SU-DHL-6 (cell line): ENCODE results near the gene DNAH3.

Experiments used
- H2AFZ ChIP-seq: fragments of 200-600 bp; sonication (generic); 2 replicates; pipeline ENCODE4 v1.6.1; 2014; ENCODE audit warnings: low read depth, mild to moderate bottlenecking, moderate library complexity, mixed read lengths, antibody characterized with exemption, low read length; ENCODE audit not compliant: severe bottlenecking
- H3F3A ChIP-seq: fragments of 200-600 bp; shearing (Covaris generic); 2 replicates; pipeline ENCODE4 v1.6.0; 2016; ENCODE audit warnings: antibody characterized with exemption, mild to moderate bottlenecking; ENCODE audit not compliant: insufficient read depth
- H3K27ac ChIP-seq: fragments of 200-600 bp; sonication (generic); 2 replicates; pipeline ENCODE4 v1.5.1; 2016; ENCODE audit warnings: low read depth, mild to moderate bottlenecking, low read length, moderate library complexity, mixed read lengths
- H3K27me3 ChIP-seq: fragments of 200-600 bp; sonication (generic), shearing (Covaris generic); 2 replicates; pipeline ENCODE4 v1.6.0; 2014; ENCODE audit warnings: mild to moderate bottlenecking, low read length
- H3K36me3 ChIP-seq: fragments of 200-600 bp; sonication (generic); 2 replicates; pipeline ENCODE4 v1.6.1; 2014; ENCODE audit warnings: mild to moderate bottlenecking, low read length, mixed read lengths
- H3K4me2 ChIP-seq: fragments of 300-600, 200-600 bp; shearing (Covaris generic), sonication (generic); 2 replicates; pipeline ENCODE4 v1.6.0; 2014; ENCODE audit warnings: low read length, low read depth, mild to moderate bottlenecking; ENCODE audit not compliant: poor library complexity, severe bottlenecking
- H3K4me3 ChIP-seq: fragments of 200-600 bp; sonication (generic); 2 replicates; pipeline ENCODE4 v1.5.1; 2014; ENCODE audit warnings: antibody characterized with exemption, low read length, mild to moderate bottlenecking, mixed read lengths; ENCODE audit not compliant: insufficient read depth, poor library complexity, severe bottlenecking
- H3K79me2 ChIP-seq: fragments of 200-600 bp; sonication (generic); 2 replicates; pipeline ENCODE4 v1.6.1; 2014; ENCODE audit warnings: mild to moderate bottlenecking, low read length, moderate library complexity; ENCODE audit not compliant: insufficient read depth
- H3K9ac ChIP-seq: fragments of 200-600 bp; sonication (generic); 2 replicates; pipeline ENCODE4 v1.7.0; 2014; ENCODE audit warnings: mild to moderate bottlenecking, low read length
- H3K9me2 ChIP-seq: fragments of 200-600 bp; sonication (generic); replicated peaks from 2 replicates; pipeline ENCODE4 v1.6.1; 2014; ENCODE audit warnings: low read length; ENCODE audit not compliant: insufficient read depth
- H3K9me3 ChIP-seq: fragments of 200-600 bp; sonication (generic); 2 replicates; pipeline ENCODE4 v1.6.1; 2014; ENCODE audit warnings: low read length, mixed read lengths; ENCODE audit not compliant: insufficient read depth
- H4K20me1 ChIP-seq: fragments of 200-600 bp; sonication (generic); 2 replicates; pipeline ENCODE4 v1.6.1; 2014; ENCODE audit warnings: low read depth, mild to moderate bottlenecking, antibody characterized with exemption, low read length, moderate library complexity, mixed read lengths
- EZH2phosphoT487 ChIP-seq: fragments of 200-600 bp; sonication (generic), shearing (Covaris generic); conservative IDR thresholded peaks from 2 replicates; pipeline ENCODE4 v1.6.1; 2018; ENCODE audit warnings: mild to moderate bottlenecking, antibody characterized with exemption, low read length, moderate library complexity, mixed read lengths
- TF ChIP-seq, protein P1 (sequence below): fragments of 200-600 bp; sonication (generic); IDR thresholded peaks from one replicate; pipeline ENCODE4 v1.5.1; 2017; ENCODE audit warnings: antibody characterized with exemption, mild to moderate bottlenecking, low read length, moderate library complexity; ENCODE audit not compliant: insufficient read depth, poor library complexity, severe bottlenecking

DNAH3 gene

DNA sequence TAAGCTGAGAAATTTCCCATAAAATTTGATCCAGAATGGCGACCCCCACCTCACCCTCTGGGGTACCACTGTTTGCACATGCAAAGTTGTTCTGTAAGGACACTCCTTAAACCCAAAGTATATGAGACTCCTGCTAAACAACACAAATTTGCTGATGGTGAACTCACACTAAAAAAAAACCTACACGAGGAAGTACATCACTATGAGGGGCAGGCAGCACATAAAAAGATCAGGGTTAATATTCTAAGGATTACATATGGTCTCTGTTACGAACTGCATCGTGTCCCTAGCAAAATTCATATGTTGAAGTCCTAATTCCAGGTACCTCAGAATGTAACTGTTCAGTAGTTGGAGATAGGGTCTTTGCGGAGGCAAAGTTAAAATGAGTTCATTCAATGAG lies 189.7 kb downstream of the DNAH3 start:
- Histone ChIP-seq H3K9ac (no peak overlapping the region), H3K79me2 (no peaks in the 10 kb centered on the region), H3K27ac (no peak overlapping the region), H3K27me3 (no peaks in the 10 kb centered on the region), H2AFZ (no peak overlapping the region), H3K4me2 (no peak overlapping the region), H3K36me3 (no peaks in the 10 kb centered on the region), H3K4me3 (no peak overlapping the region), H4K20me1 (no peaks in the 10 kb centered on the region), H3F3A (no peaks in the 10 kb centered on the region), H3K9me3 (no peaks in the 10 kb centered on the region), H3K9me2 (no peaks in the 10 kb centered on the region)
- TF ChIP-seq, protein P1, sequence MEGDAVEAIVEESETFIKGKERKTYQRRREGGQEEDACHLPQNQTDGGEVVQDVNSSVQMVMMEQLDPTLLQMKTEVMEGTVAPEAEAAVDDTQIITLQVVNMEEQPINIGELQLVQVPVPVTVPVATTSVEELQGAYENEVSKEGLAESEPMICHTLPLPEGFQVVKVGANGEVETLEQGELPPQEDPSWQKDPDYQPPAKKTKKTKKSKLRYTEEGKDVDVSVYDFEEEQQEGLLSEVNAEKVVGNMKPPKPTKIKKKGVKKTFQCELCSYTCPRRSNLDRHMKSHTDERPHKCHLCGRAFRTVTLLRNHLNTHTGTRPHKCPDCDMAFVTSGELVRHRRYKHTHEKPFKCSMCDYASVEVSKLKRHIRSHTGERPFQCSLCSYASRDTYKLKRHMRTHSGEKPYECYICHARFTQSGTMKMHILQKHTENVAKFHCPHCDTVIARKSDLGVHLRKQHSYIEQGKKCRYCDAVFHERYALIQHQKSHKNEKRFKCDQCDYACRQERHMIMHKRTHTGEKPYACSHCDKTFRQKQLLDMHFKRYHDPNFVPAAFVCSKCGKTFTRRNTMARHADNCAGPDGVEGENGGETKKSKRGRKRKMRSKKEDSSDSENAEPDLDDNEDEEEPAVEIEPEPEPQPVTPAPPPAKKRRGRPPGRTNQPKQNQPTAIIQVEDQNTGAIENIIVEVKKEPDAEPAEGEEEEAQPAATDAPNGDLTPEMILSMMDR, result no peak
- TF ChIP-seq EZH2phosphoT487, result no peak

DNA sequence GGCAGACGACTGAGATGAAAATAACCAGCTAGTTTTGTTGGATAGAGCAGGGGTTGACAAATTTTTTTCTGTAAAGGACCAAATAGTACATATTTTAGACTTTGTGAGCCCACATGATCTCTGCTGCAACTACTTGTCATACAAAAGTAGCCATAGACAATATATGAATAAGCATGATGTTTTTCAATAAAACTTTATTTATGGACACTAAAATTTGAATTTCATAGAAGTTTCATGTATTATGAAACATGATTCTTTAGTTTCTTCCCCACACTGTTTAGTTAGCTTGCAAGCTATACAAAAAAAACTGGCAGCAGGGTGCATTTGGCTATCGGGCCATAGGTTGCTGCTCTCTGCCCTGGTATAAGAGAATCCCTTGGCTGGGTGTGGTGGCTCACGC lies 193.5 kb downstream of the DNAH3 start:
- no peak for TF ChIP-seq EZH2phosphoT487
- TF ChIP-seq, protein P1, result no peak
- Histone ChIP-seq H2AFZ (no peak overlapping the region), H3K36me3 (no peaks in the 10 kb centered on the region)

DNA sequence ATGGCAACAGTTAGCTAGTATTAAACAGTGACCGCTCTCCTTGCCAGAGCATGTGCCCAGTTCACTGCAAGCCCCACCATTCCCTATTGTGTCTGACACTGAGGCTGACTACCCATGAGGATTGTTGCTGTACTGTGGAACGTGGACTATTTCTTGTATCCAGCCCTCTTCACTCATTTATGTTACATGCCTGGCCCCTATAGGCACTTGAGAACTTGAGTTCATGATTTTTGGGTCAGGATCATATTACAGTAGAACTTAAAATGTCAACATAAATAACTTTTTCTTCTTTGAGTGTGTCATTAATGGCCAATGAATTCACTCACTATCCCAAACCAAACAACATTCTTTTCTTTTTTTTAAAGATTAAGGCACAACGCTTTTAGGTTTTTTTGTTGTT lies 194.3 kb downstream of the DNAH3 start:
- no peaks in the 10 kb centered on the region for H3K36me3 ChIP-seq

More for the DNA sequence above, 193.5 kb downstream of the DNAH3 start:
- Histone ChIP-seq H3K9me2 (no peaks in the 10 kb centered on the region), H3K9ac (no peak overlapping the region), H3K9me3 (no peaks in the 10 kb centered on the region), H3K4me2 (no peak overlapping the region), H3K27ac (no peak overlapping the region), H3K79me2 (no peaks in the 10 kb centered on the region), H3K27me3 (no peaks in the 10 kb centered on the region), H3F3A (no peaks in the 10 kb centered on the region), H3K4me3 (no peak overlapping the region), H4K20me1 (no peaks in the 10 kb centered on the region)

More for the DNA sequence above, 194.3 kb downstream of the DNAH3 start:
- Histone ChIP-seq H3K79me2 (no peaks in the 10 kb centered on the region), H3K27ac (no peak overlapping the region), H3K9me2 (no peaks in the 10 kb centered on the region), H3K4me2 (no peak overlapping the region), H3K27me3 (no peaks in the 10 kb centered on the region), H3K9ac (no peak overlapping the region), H4K20me1 (no peaks in the 10 kb centered on the region), H3K4me3 (no peak overlapping the region), H2AFZ (no peak overlapping the region), H3K9me3 (no peaks in the 10 kb centered on the region), H3F3A (no peaks in the 10 kb centered on the region)
- TF ChIP-seq, protein P1, result no peak
